Coronary artery (tissue), 2 donors: ENCODE measurements around the gene CDH4.

ENCODE experiments used
- DNase-seq: peaks from one replicate; pipeline ENCODE4 v3.0.0-alpha.2; 2017; ENCODE audit warnings: low spot score
- H3K27ac ChIP-seq, 2 donors: fragments of 200-600 bp; sonication (generic); one replicate each; pipeline ENCODE4 v1.5.1; 2016 to 2019
- H3K4me3 ChIP-seq: fragments of 200-600 bp; sonication (generic); 2 replicates; pipeline ENCODE4 v1.5.1; 2016; ENCODE audit warnings: mild to moderate bottlenecking, moderate library complexity
- CTCF ChIP-seq: fragments of 200-600 bp; sonication (generic); IDR thresholded peaks from one replicate; pipeline ENCODE4 v1.5.1; 2019; ENCODE audit warnings: antibody characterized with exemption

CDH4 gene

GRCh38 chr20:61814244-61814643 lies 562.2 kb downstream of the CDH4 start:
- H3K4me3 ChIP-seq = no peak overlapping the region
- no peak for TF ChIP-seq CTCF
- DNase-seq = no peak
- no peak overlapping the region for H3K27ac ChIP-seq

GRCh38 chr20:61814726-61815125 lies 562.7 kb downstream of the CDH4 start:
- TF ChIP-seq CTCF = no peak
- Histone ChIP-seq H3K4me3 (no peak overlapping the region), H3K27ac (no peak overlapping the region)
- DNase-seq = no peak

GRCh38 chr20:61815176-61815575 lies 563.1 kb downstream of the CDH4 start:
- no peak for DNase-seq
- H3K27ac ChIP-seq = no peak overlapping the region
- H3K4me3 ChIP-seq = no peak overlapping the region
- no peak for TF ChIP-seq CTCF

GRCh38 chr20:61815678-61816077 lies 563.6 kb downstream of the CDH4 start:
- Histone ChIP-seq H3K27ac (no peak overlapping the region), H3K4me3 (no peak overlapping the region)
- no peak for DNase-seq
- no peak for TF ChIP-seq CTCF

GRCh38 chr20:61816606-61817460 lies 564.8 kb downstream of the CDH4 start:
- no peak overlapping the region for H3K27ac ChIP-seq
- TF ChIP-seq CTCF = no peak
- DNase-seq = no peak
- no peak overlapping the region for H3K4me3 ChIP-seq

- DNase-seq = no peak
- Histone ChIP-seq H3K4me3 (no peak overlapping the region), H3K27ac (no peak overlapping the region)
- TF ChIP-seq CTCF = no peak
Measured at GRCh38 chr20:61817575-61817974, 565.5 kb downstream of the CDH4 start.
